HG03064 (cell line): Measurements from ENCODE around the gene SCGB1C2.
"Not testable (repeated sequence)": the region's sequence is repeated elsewhere in the genome, so short reads cannot be mapped to it uniquely, and the experiment has no call there.

Source experiments
- ATAC-seq: cut with Tn5 transposase; IDR thresholded peaks from one replicate; pipeline ENCODE4 v1.9.1; 2021; ENCODE audit warnings: low read depth; ENCODE audit not compliant: unreplicated experiment

The SCGB1C2 gene

DNA sequence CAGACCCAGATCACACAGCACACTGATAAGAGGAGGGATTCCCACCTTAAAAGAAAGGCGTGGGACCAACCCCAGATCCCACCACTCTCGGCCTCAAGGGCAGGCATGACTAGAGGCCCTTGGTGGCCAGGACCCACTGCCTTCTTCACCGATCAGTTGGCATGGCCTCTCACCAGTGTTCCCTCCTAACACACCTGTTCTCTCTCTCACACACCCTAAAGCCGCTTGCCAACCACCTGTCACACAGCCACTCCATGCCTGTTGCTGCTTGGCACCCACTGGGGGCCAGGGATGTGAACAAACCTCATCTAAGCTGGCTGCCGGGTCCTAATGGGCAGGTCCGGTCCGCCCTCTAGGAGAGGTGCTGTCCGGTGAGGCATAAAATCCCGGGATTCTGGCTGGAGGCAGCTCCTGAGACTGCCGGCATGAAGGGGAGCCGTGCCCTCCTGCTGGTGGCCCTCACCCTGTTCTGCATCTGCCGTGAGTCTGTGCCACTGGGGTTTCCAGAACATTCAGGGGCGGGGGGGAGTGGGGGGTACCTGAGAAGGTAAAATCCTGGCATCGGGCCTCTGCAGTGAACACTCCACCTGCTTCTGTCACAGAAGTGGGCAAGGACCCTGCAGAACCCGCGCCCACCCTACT lies at the start of gene SCGB1C2:
Gene SCGB1C2, plus strand, starts transcription at position 404 of the 642 bp plus-strand sequence. Its CDS starts 22 bp downstream, at position 426.
- ATAC-seq = not testable (repeated sequence)

DNA sequence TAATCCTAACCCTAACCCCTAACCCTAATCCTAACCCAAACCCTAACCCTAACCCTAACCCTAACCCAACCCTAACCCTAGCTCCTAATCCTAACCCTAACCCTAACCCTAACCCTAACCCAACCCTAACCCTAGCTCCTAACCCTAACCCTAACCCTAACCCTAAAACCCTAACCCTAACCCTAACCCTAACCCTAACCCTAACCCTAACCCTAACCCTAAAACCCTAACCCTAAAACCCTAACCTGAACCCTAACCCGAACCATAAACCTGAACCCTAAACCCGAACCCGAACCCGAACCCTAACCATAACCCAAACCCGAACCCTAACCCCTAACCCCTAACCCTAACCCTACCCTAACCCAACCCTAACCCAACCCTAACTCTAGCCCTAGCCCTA lies 24.3 kb upstream of the SCGB1C2 start:
- not testable (repeated sequence) for ATAC-seq

DNA sequence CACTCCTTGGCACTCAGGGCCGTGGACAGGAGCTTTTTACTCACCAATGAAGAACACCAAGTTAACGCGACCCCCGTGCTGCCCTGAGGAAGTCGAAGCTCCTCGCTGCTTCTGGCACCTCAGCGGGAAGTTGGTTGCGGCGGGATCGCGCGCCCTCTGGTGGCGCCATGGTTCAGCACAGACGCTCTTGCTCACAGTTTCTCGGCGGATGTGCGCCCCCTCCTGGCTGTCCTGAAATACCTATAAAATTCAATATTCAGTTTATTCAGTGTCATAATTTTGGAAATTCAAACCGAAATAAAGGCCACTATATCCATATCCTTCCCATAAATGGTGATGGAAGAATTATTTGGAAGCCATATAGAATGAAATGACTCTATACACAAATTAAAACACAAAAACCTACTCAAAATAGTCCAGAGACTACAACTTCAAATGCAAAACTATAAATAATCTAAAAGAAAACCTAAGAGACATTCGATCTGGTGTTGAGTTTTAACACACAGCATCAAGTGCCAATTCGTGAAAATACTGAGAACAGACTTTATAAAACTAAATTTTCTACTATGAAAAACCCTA lies 18.9 kb upstream of the SCGB1C2 start:
- not testable (repeated sequence) for ATAC-seq

DNA sequence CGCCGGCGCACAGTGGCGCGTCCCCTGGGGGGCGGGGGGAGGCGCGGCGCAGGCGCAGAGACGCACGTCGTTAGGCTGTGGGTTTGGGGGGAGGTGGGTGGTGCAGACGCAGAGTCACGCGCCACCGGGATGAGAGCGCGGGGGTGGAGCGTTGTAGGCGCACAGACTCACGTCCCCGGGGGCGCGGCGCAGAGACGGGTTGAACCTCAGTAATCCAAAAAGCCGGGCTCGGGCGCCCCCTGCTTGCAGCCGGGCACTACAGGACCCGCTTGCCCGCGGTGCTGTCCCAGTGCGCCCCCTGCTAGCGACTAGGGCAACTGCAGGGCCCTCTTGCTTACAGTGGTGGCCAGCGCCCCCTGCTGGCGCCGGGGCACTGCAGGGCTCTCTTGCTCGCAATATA lies 3.4 kb upstream of the SCGB1C2 start:
- not testable (repeated sequence) for ATAC-seq

DNA sequence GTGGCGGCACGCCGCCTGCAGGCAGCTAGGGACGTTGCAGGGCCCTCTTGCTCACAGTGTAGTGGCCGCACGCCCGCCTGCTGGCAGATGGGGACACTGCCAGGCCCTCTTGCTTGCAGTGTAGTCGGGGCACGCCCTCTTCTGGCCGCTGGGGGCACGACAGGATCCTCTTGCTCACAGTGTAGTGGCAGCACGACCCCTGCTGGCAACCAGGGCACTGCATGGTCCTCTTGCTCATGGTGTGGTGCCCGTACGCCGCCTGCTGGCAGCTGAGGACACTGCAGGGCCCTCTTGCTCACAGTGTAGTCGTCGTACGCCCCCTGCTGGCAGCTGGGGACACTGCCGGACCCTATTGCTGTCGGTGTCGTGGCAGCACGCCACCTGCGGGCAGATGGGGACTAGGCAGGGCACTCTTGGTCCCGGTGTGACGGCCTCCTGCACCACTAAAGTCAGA lies 3.0 kb upstream of the SCGB1C2 start:
- ATAC-seq = not testable (repeated sequence)

DNA sequence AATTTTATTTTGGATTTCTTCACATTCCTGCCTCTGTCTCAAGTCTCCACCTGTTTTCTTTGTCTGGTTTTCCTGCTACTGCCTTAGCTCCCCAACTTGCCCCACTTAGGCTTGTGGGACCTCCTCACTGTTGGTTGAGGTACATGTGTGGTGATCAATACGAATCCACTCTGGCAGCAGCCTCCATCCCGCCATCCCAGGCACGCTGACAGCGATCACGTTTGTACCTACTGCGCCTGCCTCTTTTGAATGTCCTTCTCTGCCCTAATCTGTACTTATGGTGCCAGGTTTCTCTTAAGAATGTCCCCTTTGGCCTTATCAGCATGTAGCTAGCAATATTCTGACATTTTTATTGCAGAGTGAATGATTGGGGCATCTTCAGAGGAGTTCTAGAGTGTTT lies 2.3 kb upstream of the SCGB1C2 start:
- ATAC-seq = not testable (repeated sequence)

DNA sequence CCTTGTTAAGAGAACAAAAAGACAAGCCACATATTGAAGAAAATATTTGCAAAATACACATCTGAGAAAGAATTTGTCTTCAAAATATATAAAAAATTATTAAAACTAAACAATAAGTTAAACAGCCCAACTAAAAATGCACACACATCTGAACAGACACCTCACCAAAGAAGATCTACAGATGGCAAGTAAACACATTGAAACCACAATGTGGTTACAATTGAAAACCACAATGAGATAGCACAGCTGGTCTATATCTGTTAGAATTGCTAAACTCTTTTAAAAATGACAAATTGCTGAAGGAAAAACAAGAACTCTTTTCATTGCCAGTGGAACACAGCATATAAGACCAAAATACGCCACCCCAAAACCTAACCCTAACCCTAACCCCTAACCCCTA lies 1.5 kb upstream of the SCGB1C2 start:
- ATAC-seq = not testable (repeated sequence)

DNA sequence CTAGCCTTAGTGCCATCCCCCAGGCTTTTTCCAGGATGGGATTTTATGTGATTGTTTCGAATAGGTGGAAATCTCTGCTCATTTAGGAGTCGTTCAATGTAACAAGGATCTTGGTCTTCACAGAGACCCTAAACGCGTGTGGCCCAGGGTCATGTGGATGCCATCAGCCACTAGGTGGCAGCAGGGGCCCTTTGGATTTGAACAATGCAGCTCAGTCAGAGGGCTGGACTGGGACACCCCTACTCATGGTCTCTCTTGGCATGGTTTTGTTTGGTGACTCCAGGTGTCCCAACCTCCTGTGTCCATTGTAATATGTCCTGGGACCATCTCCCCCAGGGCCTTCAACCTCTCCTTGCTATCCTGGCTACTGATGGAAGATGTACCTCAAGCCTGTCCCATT lies 838 bp upstream of the SCGB1C2 start:
- ATAC-seq = not testable (repeated sequence)

DNA sequence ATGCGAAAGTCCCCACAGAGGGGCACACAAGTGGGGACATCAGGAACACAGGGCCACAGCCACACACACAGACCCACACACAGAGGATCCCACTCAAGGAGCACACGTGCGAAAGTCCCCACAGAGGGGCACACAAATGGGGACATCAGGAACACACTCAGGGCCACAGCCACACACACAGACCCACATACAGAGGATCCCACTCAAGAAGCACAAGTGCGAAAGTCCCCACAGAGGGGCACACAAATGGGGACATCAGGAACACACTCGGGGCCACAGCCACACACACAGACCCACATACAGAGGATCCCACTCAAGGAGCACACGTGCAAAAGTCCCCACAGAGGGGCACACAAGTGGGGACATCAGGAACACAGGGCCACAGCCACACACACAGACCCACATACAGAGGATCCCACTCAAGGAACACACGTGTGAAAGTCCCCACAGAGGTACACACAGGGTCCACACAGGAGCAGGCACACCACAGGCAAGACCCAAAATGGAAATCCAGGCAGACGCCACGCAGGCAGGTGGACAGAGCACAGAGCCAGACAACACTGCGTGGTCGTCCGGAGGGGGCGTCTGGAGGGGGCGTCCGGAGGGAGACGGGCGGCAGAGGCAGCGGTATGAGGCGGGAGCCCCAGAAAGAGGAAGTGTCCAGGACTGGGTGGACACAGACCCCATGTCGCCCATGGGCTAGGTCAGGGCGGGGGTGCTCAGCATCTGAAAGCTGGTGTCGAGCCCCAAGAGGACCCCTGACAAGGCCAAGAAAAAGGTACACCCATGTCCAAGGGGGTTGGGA lies 2.2 kb downstream of the SCGB1C2 start:
- not testable (repeated sequence) for ATAC-seq

DNA sequence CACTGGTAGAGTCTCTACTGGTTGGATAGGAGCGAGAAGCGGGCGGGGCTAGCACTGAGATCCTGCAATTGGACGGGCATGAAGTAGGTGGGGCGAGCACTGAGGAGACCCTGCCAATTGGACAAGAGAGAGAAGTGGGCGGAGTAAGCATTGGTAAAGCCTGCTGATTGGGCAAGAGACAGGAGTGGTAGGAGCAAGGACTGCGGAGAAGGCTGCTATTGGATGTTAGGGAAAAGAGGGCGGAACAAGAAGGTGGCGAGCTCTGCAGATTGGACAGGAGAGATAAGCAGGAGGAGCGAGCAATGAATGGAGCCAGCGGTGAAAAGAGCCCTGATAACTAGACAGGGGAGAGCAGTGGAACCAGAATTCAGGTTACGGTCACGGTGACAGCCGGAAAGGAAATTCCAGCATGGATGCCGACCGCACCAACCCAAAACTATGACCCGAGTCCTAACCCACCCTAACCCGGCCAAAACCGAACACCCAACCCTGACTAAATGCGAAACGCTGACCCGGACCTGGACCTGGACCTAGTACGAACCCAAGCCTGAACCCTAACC lies 4.8 kb downstream of the SCGB1C2 start:
- no peak for ATAC-seq

DNA sequence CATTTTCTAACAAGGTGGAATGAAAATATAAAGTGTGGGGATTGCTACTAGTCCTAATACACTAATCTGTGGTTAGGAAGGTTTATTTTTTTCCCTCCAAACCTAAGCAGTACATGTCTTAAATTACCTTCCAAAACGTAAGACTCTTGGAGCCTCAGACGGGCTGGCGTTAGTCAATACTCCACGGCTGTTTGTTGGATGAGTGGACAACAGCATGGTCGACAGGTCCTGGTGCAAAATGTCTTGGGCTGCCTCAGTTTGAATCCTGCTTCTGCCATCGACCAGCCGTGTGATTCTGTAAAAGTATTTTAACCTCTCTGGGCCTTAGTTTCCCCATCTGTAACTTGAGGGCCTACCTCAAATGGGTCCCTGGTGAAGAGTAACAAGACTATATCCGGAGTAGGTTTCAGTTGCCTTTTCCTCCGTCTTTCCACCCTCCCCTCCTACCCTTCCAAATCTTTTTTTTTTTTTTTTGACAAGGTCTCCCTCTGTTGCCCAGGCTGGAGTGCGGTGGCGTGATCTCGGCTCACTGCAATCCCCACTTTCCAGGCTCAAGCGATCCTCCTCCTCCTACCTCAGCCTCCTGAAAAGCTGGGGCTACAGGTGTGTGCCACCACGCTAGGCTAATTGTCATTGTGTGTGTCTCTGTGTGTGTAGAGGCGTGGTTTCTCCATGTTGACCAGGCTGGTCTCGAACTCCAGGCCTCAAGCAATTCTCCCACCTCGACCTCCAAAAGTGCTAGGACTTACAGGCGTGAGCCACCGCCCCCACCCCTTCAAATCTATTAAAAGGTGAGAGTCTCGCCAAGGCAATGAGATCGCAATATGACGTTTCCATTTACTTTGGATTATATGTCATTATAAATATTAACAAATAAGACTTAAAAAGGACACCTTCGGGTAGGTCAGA lies 5.8 kb downstream of the SCGB1C2 start:
- no peak for ATAC-seq

DNA sequence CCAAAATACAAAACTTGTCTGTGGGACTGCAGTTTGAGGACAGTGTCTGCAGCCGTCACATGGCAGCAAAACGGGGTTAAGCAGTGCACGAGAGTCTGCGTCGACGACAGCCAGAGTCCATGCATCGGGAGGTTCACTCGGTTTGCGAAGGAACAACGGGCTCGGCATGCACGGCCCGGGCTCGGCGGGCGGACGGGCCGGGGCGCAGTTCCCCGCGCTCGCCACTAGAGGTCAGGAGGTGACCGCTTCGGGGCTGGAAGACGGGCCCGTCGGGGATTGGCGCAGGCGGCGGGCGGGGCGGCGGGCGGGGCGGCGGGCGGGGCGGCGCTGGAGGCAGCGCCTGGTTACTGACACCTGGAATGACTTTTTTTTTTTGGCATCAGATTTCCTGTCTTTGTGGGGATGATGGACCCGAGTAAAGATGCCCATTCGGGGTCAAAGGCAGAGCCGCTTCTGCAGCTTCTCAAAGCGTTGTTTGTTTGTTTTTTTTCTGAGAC lies 6.5 kb downstream of the SCGB1C2 start:
- ATAC-seq = no peak

DNA sequence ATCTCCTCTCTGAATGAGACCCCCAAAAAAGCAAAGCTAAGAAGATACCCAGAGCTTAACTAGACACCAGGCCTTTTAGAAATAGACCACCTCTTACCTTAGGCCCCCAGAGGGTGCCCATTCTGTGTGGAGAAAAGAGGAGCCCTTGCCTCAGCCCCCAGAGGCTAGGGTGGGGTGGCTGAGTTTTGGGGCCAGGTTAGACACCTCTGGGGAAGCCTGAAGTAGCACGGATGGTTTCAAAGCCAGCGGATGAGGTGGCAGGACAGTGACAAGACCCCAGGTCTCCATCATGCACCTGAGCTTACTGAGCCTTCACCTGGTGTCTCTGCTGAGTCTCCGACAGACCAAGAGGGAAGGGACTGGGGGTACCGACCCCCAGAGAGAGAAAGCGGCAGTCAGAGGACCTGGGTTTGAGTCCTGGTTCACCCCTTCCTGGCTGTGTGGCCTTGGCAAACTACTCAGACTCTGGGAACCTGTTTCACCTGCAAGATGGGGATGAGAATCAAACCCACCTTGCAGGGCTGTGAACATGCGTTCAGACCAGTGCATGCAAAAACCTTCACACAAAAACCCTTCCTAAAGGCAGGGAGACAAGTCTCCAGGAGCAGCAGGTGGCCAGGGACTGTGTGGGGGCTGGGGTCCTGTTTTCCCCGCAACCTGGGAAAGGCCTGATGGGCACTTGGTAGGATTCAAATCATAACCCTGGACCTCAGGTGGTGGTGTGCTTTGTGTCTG lies 7.7 kb downstream of the SCGB1C2 start:
- ATAC-seq = no peak

DNA sequence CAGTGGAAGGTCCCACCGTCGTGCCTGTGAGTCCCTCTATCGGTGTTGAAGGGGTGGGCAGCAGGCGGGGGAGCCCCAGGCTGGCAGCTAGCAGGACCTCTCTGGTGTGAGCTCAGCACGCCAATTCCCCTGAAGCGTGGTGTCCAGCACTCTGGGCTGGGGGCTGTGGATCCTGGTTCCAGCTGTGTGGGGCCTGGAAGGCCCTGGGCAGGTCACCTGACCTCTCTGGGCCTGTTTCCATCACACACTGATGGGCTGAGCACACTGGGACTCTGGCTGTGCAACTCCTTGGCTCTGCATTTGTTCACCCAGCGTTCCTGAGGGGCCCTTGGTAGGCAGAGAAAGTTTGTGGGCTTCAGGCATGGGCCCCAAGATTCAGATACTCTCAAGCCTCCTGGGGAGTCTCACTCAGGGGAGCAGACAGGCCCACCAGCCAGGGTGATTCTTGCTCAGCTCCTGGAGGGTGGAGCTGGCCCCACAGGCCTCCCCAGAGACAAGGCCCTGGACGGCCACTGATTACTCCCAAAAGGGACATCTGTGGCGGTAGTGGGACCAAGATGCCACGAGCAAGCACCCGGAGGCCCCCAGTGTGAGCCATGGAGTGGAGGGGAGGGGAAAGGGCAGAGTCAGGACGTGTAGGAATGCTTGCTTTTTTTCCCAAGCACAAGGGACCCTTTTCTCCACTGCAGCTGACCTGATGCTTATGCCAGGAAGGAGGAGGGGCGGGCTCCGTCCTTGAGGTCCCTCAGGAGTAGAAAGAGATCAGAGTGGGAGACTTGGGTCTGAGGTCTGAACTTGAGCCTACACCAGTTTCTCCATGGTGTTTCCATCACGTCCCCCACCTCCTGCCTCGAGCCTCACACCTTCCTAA lies 8.5 kb downstream of the SCGB1C2 start:
- ATAC-seq = no peak

DNA sequence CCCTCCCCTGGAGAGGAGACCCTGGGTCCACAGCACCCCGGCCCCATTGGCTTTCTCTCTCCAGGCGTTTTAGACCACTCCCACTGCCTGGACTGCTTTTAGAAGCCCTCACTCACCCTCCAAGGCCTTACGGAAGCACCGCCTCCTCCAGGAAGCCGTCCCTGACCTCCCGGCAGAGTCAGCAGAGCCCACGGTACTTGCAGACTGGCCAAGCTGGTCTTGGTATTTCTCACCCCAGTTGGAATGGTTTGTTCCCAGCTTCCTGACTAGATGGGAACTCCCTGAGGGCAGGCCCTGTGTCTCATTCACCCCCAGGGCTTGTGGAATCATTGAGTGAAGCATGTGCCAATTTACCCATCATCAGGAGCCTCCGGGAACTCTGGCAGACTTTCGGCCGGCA lies 9.2 kb downstream of the SCGB1C2 start:
- ATAC-seq = no peak

DNA sequence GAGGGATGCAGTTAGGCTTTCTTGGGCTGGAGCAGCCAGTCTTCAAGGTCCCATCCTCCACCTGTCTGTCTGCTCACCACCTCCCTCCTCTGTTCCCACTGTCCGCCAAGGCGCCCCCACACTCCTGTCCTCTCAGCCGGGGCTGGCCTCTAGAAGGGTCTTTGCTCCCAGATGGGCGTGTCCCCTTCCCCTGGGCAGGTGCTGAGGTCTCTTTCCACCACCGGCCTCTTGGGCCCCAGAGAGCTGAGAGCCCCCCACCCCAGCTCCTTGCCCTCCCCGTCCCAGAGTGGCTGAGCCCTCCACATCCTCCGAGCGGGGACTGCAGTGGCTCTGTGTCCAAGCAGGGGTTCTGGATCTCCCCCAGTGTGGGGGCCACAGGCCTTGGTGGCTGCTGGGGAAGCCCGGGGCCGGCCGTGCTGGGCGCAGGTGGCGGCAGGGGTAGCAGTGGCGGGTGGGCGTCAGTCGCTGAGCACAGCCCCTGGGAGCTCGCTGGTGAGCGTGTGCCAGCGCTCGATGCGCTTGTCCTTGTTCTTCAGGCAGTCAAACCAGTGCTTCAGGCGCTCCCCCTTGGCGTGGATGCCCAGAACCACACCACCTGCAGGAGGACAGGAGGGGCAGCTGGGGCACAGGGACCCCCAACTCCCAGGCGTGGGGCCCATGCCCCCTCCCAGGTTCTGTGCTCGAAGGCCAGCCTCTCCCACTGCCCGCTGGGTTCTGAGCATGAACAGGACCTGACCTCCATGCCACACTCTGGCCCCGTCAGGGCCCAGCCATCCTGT lies 9.8 kb downstream of the SCGB1C2 start:
- ATAC-seq = no peak
